HG02623 (cell line): ENCODE measurements around the gene NFATC1.

Source experiments
- ATAC-seq: cut with Tn5 transposase; IDR thresholded peaks from one replicate; pipeline ENCODE4 v1.9.1; 2021; ENCODE audit warnings: moderate library complexity; ENCODE audit not compliant: unreplicated experiment

NFATC1 gene

GRCh38 chr18:79395761-79396404, at the start of gene NFATC1:
Gene NFATC1, plus strand, starts transcription at chr18:79395930. Its CDS starts 295 bp downstream, at chr18:79396225.
- ATAC-seq: no peak

GRCh38 chr18:79345981-79346380, 49.7 kb upstream of the NFATC1 start:
- no peak for ATAC-seq

GRCh38 chr18:79348066-79348465, 47.7 kb upstream of the NFATC1 start:
- ATAC-seq: no peak

GRCh38 chr18:79352432-79352831, 43.3 kb upstream of the NFATC1 start:
- no peak for ATAC-seq

GRCh38 chr18:79353267-79353666, 42.5 kb upstream of the NFATC1 start:
- no peak for ATAC-seq

- no peak for ATAC-seq
These were observed 41.4 kb upstream of the NFATC1 start for GRCh38 chr18:79354350-79354749.

- ATAC-seq: peak; percentile 32
These were observed 40.0 kb upstream of the NFATC1 start for GRCh38 chr18:79355433-79356335.

- peak; percentile 85 for ATAC-seq
These were observed 39.3 kb upstream of the NFATC1 start for GRCh38 chr18:79356435-79356834.

GRCh38 chr18:79360933-79361332, 34.8 kb upstream of the NFATC1 start:
- ATAC-seq: no peak

- no peak for ATAC-seq
These were observed 33.8 kb upstream of the NFATC1 start for GRCh38 chr18:79361766-79362522.

- no peak for ATAC-seq
These were observed 30.0 kb upstream of the NFATC1 start for GRCh38 chr18:79365701-79366100.

- no peak for ATAC-seq
These were observed 29.3 kb upstream of the NFATC1 start for GRCh38 chr18:79366177-79367094.

GRCh38 chr18:79367480-79367879, 28.2 kb upstream of the NFATC1 start:
- ATAC-seq: no peak

- no peak for ATAC-seq
These were observed 27.7 kb upstream of the NFATC1 start for GRCh38 chr18:79367989-79368388.

- ATAC-seq: no peak
These were observed 27.0 kb upstream of the NFATC1 start for GRCh38 chr18:79368681-79369080.

GRCh38 chr18:79371561-79372121, 24.1 kb upstream of the NFATC1 start:
- ATAC-seq: no peak

GRCh38 chr18:79372461-79372860, 23.3 kb upstream of the NFATC1 start:
- ATAC-seq: no peak

- ATAC-seq: no peak
These were observed 22.7 kb upstream of the NFATC1 start for GRCh38 chr18:79372991-79373390.

- ATAC-seq: no peak
These were observed 22.0 kb upstream of the NFATC1 start for GRCh38 chr18:79373736-79374135.
